Umbilical cord (tissue), 2 donors: ENCODE data around the gene WDPCP. TPM values are rescaled to one million over a fixed set of nuclear protein-coding genes. Genes with fewer than 3 reads are reported as not detected.
"Not testable (repeated sequence)": the region's sequence is repeated elsewhere in the genome, so short reads cannot be mapped to it uniquely, and the experiment has no call there.

Experiments
- DNase-seq: peaks from one replicate; pipeline ENCODE4 v3.0.0-alpha.2; 2015; ENCODE audit warnings: low spot score
- total RNA-seq: library from RNA; depleted of rRNA; stranded (reverse); fragments of >200 nt; gene quantifications from one replicate; pipeline ENCODE4 v1.2.3, GENCODE V29; 2014; ENCODE audit warnings: low replicate concordance; ENCODE audit not compliant: insufficient read depth

WDPCP gene
- total RNA-seq, 1 donor from 2014 or later: 31.1 TPM

GRCh38 chr2:63544017-63544627 is 44.2 kb downstream of the WDPCP start:
- no peak for DNase-seq

- DNase-seq: no peak
Measured at GRCh38 chr2:63539416-63540162, 48.7 kb downstream of the WDPCP start.

- no peak for DNase-seq
Measured at GRCh38 chr2:63538390-63538789, 49.9 kb downstream of the WDPCP start.

DNA sequence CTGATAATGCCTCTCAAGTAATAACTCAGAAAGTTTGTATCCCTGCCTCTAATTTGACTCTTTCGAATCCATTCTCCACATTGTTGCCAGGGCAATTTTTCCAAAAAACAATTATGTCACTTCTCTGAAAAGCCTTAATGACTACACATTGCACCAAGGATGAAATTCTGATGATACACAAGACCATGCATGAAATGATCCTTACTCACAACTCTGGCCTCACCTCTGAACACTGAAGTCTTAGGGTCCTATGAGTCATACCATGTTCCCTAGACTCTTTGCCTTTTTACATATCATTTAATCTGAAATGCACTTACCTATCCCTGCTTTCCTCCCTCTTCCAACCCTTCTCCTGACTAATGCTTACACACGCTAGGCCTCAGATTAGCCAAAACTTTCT is 51.0 kb downstream of the WDPCP start:
- DNase-seq: no peak

DNA sequence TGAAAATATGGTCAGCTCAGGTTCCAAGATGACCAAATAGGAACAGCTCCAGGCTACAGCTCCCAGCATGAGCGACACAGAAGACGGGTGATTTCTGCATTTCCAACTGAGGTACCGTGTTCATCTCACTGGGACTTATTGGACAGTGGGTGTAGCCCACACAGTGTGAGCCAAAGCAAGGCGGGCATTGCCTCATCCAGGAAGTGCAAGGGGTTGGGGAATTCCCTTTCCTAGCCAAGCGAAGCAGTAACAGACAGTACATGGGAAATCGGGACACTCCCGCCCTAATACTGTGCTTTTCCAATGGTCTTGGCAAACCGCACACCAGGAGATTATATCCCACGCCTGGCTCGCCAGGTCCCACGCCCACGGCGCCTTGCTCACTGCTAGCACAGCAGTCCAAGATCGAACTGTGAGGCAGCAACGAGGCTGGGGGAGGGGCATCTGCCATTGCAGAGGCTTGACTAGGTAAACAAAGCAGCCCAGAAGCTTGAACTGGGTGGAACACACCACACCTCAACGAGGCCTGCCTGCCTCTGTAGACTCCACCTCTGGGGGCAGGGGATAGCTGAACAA is 57.5 kb downstream of the WDPCP start:
- no peak for DNase-seq

GRCh38 chr2:63525905-63526304 is 62.4 kb downstream of the WDPCP start:
- DNase-seq: no peak

GRCh38 chr2:63522950-63523349 is 65.3 kb downstream of the WDPCP start:
- no peak for DNase-seq

DNA sequence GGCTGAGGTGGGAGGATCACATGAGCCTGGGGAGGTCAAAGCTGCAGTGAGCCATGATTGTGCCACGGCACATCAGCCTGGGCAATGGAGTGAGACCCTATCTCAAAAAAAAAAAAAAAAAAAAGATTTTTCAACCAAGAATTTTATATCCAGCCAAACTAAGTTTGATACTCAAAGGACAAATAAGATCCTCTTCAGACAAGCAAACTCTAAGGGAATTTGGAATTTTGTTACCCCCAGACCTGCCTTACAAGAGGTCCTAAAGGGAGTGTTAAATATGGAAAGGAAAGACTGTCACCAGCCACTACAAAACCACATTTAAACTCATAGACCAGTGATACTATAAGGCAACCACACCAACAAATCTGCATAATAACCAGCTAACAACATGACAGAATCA is 67.5 kb downstream of the WDPCP start:
- DNase-seq: no peak

DNA sequence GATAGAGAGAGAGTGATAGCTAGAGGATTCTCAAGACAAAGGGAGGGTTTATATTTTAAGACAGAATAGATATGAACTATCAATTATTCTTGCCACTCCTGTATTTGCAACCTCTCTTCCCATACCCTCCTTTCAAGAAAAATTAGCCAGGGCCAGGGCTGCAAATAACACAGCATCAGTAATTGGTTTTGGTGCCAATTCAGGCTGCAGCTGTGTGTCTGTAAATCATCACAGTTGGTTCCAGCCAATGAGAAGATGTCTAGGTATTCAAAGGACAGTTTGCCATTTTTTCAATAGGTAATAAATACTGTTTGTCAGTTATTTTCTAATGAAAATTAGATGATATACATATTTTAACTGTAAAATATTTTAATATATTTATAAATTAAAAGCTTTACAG is 73.5 kb downstream of the WDPCP start:
- DNase-seq: no peak

DNA sequence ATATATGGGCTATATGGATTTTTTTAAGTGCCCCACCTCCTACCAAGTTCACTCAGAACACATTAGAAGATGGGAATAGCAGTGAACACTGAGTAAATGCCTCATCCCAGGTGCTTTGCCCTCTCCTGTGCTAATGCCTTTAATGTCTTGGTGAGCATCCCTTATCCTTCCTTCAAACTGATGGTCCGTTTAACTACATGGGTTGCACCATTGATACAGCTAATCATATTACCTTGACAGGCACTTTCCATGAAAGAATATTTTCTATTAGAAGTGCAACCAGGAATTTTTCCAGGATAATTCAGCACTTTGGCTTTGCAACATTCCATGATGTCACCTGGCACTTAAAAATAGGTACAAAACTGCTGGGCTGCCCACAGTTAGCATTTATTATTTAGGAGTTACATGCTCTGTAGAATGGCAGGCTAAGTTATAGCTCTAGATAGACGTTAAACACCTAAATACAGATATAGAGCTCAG is 74.0 kb downstream of the WDPCP start:
- DNase-seq: no peak

- no peak for DNase-seq
Measured at GRCh38 chr2:63506320-63506719, 82.0 kb downstream of the WDPCP start.

DNA sequence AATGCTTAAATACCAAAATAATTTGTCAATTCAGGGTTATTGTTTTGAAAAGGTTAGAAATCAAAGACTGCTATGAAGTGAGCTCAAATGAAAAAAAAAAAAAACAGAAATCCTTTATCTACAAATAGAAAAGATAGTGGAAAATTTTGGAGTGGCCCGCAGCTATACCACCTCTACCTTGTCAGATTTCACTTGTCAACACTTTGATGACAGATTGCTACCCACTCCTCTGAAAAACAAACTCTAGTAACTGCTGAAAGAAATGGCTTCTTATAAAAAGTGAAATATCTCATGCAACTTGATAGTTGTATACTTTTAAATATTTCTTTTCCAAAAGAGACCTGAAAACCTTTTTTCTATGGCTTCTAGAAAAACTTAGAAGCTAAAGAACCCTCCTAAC is 84.5 kb downstream of the WDPCP start:
- no peak for DNase-seq

DNA sequence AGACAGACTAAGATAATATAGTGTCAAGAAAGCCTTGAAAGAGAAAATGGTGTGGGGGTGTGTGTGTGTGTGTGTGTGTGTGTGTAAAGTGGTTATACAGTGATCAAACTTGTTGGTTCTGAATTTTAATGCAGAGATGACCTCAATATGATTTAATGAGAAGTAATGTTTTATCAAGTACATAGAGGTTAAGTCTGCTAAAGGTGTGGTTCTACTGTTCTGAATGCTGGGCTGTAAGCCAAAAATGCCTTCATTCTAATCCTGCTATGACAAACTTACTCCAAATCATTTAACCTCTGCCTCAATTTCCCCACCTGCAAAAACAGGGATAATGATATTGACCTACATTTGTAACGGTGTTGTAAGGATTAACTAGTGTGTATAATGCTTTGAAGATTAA is 87.9 kb downstream of the WDPCP start:
- DNase-seq: no peak

- peak; percentile 3 for DNase-seq
Measured at GRCh38 chr2:63497576-63497975, 90.7 kb downstream of the WDPCP start.

DNA sequence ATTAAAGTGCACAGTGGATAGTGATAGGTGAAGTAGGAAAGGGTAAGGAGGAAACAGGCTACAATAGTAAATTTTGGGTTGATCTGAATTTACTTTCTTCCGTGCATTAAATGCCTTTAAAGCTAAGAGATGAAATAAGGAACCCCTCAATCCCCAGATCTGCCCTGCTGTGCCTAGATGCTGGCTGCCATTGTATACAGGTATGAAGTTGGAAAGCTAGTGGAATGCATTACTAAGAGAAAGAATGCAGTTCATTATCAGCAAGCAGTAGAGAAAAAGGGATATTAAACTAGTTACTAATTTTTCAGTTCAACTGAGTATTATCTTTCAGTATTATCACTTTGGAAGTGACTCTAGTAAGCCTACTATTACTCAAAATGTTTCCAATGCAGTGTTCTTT is 93.3 kb downstream of the WDPCP start:
- no peak for DNase-seq

DNA sequence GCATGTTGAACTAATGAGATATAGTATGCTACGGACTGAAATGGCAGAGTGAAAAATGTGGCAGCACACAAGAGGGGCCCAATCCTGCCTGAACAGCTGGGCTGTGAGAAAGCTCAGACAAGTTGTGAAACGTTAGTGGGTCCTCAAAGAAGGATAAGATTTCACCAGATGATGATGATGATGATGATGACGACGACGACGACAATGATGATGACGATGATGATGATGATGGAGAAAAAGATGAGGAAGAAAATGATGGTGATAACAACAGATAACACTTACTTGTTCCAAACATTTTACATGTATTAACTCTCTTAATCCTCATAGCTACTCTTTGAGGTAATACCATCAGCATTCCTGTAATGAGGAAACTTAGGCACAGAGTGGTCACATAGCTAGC is 94.2 kb downstream of the WDPCP start:
- no peak for DNase-seq

DNA sequence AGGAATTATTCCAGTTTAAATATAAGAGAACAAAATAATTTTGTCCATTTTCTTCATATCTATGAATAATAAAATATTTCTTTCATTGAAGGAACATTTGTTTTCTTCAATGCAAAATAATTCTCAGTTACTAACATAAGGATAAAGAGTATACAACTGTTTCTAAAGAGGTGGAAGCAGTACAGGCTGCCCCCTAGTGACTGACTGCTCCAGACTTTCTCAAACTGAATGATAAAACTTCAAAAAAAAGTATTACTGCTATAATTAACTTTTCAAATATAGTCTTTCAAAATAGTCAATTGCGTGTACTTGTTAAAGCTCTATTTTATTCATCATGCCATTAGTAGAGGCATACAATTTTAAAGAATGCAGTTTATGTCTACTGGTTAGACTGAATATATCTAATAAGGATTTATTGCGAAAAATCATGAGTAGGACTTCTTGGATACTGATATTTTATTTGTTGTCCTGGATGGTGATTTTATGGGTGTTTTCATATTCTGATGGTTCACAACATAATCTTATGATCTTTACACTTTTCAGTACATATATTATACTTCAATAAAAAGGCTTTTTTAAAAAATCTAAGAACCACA is 100.1 kb downstream of the WDPCP start:
- DNase-seq: peak; percentile 14

DNA sequence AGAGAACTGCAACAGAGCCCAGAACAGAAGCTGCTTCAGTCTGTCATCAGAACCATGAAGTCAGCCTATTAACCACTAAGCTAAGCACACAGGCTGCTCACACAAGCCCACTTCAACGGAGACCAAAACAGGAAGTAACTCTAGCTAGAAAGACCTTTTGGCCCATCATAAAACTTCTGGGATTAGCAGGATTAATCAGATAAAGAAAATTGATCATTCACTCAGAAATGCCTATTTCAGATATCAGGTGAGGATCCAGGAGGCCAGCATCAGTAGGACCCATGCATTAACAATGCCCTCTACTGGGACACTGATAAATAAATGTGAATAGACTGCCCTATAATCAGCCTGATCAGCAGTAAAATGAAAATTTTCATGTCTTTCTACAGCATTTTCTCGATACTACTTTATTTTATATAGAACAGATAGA is 101.4 kb downstream of the WDPCP start:
- no peak for DNase-seq

DNA sequence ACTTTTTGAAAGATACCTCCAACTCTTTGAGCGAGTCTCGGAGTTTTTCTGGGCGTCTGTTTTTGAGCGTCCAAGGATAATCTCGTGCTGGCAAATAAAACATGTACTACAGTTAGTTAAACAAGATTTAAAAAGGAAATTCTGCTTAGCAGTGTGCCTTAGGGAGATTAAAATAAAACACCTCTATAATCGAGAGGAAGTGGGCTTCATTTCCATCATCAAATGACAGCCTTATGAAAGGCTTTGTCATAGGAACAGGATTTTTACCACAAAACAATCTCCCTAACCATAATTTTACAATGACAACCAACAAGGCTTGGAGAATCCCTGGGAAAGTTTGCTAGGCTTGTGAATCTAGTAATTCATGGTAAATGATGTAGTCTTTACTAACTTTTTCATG is 103.4 kb downstream of the WDPCP start:
- no peak for DNase-seq

DNA sequence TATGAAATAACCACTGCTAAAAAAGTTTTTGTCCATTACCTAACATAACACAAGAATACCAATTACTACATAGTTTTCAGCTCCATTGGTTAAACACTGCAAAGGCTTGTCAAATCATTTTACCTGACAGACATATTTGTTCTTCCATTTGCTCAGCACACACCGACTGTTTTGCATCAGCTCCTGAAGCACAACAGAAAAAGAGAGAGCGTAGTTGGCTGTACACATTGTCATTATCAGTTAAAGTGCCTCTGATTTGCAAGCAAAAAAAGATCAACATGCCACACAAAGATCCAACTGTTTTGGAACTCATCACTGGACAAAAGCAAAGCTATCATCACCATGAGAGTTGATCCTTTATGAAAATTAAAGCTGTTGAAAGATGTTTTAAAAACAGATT is 103.8 kb downstream of the WDPCP start:
- no peak for DNase-seq

- DNase-seq: no peak
Measured at GRCh38 chr2:63477686-63478085, 110.6 kb downstream of the WDPCP start.

- DNase-seq: not testable (repeated sequence)
Measured at GRCh38 chr2:63469313-63469712, 119.0 kb downstream of the WDPCP start.

DNA sequence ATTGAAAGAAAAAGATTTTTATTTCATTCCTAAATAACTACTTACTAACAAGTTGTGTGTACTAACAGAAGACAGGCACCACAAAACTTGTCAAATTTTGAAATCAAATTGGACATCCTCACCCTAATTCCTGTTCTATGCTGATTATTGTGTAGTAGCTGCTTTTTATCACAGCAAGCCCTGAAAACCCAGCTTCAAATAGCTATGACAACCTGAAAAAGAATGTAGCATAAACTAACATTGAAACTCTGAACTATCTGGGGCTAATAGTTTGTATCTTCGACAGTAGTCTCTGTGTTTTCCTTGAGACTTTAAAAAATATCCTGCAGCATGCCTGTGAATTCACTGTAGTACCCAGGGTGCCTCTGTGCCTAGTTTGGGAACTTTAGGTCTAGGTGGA is 122.6 kb downstream of the WDPCP start:
- no peak for DNase-seq
